ENCODE data around the gene MYO1A. TPM values are rescaled to one million over a fixed set of nuclear protein-coding genes. Genes with fewer than 3 reads are reported as not detected.

Gene MYO1A
- total RNA-seq, 1 donor from 2014 or later = not detected

- H3K4me3 ChIP-seq (ENCODE audit: low read depth, low read length) = no peak overlapping the region
- DNase-seq (ENCODE audit: low read depth) = no peak
- no peak for TF ChIP-seq CTCF (conservative IDR thresholded peaks at IDR 0.05; ENCODE audit: low read depth, low read length)
Observed at GRCh38 chr12:57072661-57073060, 22.7 kb upstream of the MYO1A start.

GRCh38 chr12:57069523-57069922 is 19.6 kb upstream of the MYO1A start:
- DNase-seq (ENCODE audit: low read depth) = peak; percentile 52
- TF ChIP-seq CTCF (conservative IDR thresholded peaks at IDR 0.05; ENCODE audit: low read depth, low read length) = peak; percentile 97

GRCh38 chr12:57066245-57066644 is 16.3 kb upstream of the MYO1A start:
- no peak overlapping the region for H3K4me3 ChIP-seq (ENCODE audit: low read depth, low read length)
- no peak for TF ChIP-seq CTCF (conservative IDR thresholded peaks at IDR 0.05; ENCODE audit: low read depth, low read length)

More at GRCh38 chr12:57069523-57069922, 19.6 kb upstream of the MYO1A start:
- H3K4me3 ChIP-seq (ENCODE audit: low read depth, low read length) = no peak overlapping the region

GRCh38 chr12:57063991-57064685 is 14.2 kb upstream of the MYO1A start:
- DNase-seq (ENCODE audit: low read depth) = no peak
- no peak overlapping the region for H3K4me3 ChIP-seq (ENCODE audit: low read depth, low read length)
- no peak for TF ChIP-seq CTCF (conservative IDR thresholded peaks at IDR 0.05; ENCODE audit: low read depth, low read length)

More at GRCh38 chr12:57066245-57066644, 16.3 kb upstream of the MYO1A start:
- no peak for DNase-seq (ENCODE audit: low read depth)

- no peak overlapping the region for H3K4me3 ChIP-seq (ENCODE audit: low read depth, low read length)
- no peak for DNase-seq (ENCODE audit: low read depth)
- TF ChIP-seq CTCF (conservative IDR thresholded peaks at IDR 0.05; ENCODE audit: low read depth, low read length) = no peak
Observed at GRCh38 chr12:57058454-57058853, 8.5 kb upstream of the MYO1A start.

GRCh38 chr12:57057067-57057751 is 7.3 kb upstream of the MYO1A start:
- H3K4me3 ChIP-seq (ENCODE audit: low read depth, low read length) = no peak overlapping the region
- DNase-seq (ENCODE audit: low read depth) = no peak
- no peak for TF ChIP-seq CTCF (conservative IDR thresholded peaks at IDR 0.05; ENCODE audit: low read depth, low read length)

Measured in epithelial cell of proximal tubule (primary cell).